Keratinocyte (primary cell): ENCODE measurements around the gene TNXB.
"Not testable (repeated sequence)": the region's sequence is repeated elsewhere in the genome, so short reads cannot be mapped to it uniquely, and the experiment has no call there.

Source experiments
- CTCF ChIP-seq, 3 experiments: IDR thresholded peaks in 1 of 3; conservative IDR thresholded peaks in 1 of 3; optimal IDR thresholded peaks in 1 of 3; 2 replicates in 2 of 3; 3 replicates in 1 of 3; pipeline versions ENCODE3 to v1.5.1; 2011; ENCODE audit warnings: low read length in 3 of 3, mild to moderate bottlenecking in 3 of 3, moderate library complexity in 2 of 3, control low read depth in 1 of 3, inconsistent platforms in 1 of 3; ENCODE audit not compliant: insufficient read depth in 2 of 3; ENCODE audit errors: extremely low read depth in 1 of 3
- EZH2 ChIP-seq: IDR thresholded peaks from one replicate; pipeline ENCODE4 v1.6.1; 2012; ENCODE audit warnings: inconsistent platforms, mild to moderate bottlenecking, low read length, moderate library complexity

- TF ChIP-seq CTCF (optimal IDR thresholded peaks at IDR 0.05 in 1 of 3, IDR thresholded peaks at IDR 0.05 in 1 of 3, conservative IDR thresholded peaks at IDR 0.05 in 1 of 3; ENCODE audit: extremely low read depth in 1 of 3, insufficient read depth in 2 of 3, low read length in 3 of 3); EZH2: not testable (repeated sequence)
Measured at GRCh38 chr6:32005538-32005880, 103.6 kb downstream of the TNXB start.
